ENCODE measurements around the gene SERTAD1.
"Not testable (repeated sequence)": the region's sequence is repeated elsewhere in the genome, so short reads cannot be mapped to it uniquely, and the experiment has no call there.

SERTAD1 gene

DNA sequence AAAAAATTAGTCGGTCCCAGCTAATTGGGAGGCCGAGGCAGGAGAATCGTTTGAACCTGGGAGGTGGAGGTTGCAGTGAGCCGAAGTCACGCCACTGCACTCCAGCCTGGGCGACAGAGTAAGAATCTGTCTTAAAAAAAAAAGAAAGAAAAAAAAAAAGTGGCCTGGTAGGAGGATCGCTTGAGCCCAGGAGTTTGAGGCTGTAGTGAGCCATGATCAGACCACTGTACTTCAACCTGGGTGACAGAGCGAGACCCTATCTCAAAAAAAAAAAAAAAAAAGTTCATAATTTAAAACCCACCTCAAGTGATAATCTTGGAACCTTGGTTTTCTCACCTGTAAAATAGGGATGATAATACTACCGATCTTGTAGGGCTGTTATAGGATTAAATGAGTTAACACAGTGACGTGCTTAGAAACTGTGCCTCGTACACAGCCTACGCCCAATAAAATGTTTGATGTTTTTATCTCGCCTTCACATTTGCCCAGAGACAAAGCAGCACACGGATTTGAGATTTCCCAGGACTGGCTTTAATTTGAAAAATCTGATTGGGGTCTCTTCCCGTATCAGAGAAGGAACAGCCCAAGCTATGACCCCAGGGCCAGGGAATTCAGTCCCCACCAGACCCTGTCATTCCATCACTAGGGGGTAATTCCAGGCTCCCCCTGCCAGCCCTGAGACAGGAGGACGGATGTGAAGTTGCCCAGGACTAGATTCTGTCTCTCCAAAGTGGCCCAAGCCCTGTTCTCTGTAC lies 3.6 kb downstream of the SERTAD1 start:
- DNase-seq (ENCODE audit: low read depth): no peak

DNA sequence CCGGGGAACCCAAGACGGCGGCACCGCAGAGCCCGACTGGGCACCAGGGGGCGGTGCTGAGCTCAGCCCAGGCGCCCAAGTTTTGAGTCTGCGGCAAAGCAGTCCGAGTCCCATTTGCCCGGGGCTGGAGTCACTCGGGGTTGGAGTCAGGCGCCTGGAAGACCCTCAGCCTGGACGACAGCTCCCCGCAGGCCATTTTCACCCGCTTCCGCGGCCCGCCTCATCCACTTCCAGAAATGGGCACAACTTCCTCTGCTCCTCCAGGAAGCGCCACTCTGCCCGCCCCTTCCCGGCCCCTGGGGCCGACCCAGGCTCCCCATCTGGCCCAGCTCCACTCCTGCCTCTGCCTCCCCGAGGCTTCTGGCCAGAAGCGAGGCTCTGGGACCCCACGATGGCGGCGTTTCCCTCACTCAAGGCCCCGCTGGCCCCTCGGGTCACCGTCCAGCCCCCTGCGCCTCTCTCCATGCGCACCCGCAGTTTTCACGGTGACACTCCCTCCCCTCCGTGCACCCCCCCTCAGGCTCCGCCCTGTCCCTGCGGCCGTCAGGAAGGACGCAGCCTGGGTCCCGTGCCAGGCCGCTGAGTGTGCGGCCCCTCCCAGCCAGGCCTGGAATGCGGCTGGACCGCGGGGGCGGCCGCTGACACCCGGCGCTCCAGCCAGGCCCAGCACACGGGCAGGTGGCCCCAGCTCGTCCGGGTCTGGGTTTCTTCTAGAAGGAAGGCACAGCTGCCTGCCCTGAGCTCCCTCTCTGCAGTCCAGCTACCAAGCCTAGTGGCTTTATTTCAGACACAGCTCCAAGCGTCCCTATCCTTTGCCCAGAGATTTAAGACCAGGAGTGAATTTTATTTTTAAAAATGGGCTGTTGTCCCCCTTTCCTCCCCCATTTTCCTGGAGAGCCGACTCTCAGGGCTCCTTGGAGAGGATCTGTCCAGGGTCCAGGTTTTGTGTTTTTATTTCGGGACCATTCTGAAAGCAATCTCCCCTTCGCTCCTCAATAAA lies 4.7 kb downstream of the SERTAD1 start:
- peak; percentile 52 for DNase-seq (ENCODE audit: low read depth)

DNA sequence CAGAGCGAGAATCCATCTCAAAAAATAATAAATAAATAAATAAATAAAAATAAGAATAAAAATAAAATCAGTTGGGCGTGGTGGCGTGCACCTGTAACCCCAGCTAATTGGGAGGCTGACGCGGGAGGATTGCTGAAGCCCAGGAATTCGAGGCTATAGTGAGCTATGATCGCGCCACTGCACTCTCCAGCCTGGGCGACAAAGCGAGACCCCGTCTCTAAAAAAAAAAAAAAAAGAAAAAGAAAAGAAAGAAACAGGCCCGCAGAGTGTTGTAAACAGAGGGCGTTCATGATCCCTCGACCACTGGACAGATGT lies 5.4 kb downstream of the SERTAD1 start:
- no peak for DNase-seq (ENCODE audit: low read depth)

DNA sequence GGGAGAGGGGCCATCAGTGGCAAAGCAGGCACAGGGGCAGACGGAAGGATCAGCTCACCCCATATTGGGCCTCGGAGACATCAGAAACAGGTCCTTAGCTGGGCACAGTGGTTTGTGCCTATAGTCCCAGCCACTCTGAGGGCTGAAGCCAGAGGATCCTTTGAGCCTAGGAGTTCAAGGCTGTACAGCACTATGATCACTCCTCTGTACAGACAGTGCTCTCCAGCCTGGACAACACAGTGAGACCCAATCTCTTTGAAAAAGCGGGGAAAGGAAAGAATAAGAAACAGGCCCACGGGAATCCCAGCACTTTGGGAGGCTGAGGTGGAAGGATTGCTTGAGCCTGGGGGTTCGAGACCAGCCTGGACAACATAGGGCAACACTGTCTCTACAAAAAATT lies 6.0 kb downstream of the SERTAD1 start:
- DNase-seq (ENCODE audit: low read depth): no peak

DNA sequence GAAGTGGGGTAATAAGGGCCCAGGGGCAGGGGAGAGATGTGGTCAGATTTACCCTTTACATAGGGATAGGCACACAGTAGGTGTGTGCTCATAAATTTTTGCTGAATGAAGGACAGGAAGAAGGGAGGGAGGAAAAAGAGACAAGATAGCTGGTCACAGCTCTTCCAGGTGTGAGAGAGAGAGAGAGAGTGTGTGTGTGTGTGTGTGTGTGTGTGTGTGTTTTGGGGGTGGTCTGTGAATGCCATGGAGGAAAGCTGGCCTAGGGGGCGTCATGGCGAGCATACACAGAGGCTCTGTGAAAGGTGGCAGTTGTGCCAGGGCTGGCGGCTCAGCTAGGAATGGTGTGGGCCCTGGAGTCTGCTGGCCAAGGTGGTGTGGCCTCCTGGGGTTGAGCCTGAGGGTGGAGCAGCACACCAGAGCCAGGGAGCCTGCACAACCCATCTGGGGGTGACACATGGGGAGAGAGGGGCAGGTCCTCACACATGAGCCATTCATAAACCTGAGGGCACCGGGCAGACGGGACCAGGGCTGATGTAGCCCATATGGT lies 6.7 kb downstream of the SERTAD1 start:
- DNase-seq (ENCODE audit: low read depth): no peak

DNA sequence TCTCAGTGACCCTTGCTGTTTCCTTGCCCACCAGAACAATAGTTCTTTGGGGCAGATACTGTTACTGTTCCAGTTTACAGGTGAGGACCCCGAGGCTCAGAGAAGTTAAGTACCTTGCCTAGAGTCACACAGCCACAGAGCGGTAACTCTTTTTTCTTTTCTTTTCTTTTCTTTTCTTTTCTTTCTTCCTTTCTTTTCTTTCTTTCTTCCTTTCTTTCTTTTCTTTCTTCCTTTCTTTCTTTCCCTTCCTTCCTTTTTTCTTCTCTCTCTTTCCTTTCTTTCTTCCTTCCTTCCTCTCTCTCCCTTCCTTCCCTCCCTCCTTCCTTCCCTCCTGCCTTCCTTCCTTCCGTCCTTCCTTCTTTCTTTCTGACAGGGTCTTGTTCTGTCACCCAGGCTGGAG lies 7.8 kb downstream of the SERTAD1 start:
- DNase-seq (ENCODE audit: low read depth): no peak

DNA sequence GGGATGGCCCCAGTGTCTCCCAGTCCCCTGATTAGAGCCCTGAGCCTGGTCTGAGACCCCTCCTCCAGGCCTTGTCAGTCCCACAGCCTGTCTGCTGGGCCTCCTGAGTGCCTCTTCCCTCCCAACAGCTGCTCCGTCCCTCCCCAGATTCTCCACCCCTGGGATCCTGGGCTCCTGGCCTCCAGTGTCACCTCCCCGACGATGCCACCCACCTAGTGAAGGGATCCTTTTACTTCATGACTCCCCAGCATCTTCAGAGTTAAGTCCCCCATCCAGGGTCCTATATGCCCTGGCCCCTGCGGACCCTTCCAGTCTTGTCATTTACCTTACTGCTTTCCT lies 8.2 kb downstream of the SERTAD1 start:
- no peak for DNase-seq (ENCODE audit: low read depth)

DNA sequence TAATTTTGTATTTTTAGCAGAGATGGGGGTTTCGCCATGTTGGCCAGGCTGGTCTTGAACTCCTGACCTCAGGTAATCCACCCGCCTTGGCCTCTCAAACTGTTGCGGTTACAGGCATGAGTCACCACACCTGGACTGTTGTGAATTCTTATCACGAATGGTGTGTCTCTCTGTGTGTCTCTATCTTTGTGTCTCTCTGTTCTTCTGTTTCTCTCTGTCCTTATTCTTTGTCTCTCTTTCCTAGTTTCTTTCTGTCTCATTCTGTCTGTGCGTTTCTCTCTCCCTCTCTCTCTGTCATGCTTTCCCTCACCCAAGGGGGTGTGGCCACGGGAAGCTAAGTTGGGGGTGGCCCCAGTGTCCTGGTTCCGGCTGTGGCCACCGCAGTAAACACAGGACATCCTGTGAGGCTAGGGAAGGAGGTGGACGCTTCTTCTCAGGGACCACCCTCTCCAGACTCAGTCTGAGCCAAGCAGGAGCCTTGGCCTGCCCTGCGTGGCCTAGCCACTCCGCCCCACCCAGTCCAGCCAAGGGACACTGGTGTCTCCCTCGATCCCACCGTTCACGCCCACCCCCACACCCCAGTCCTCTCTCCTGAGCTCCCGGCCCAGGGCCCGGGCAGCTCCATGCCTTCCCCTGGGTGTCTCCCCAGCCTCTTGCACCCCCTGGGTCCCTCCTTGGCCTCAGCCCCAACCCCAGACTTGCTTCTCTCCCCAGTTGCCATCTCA lies 8.7 kb downstream of the SERTAD1 start:
- DNase-seq (ENCODE audit: low read depth): no peak

DNA sequence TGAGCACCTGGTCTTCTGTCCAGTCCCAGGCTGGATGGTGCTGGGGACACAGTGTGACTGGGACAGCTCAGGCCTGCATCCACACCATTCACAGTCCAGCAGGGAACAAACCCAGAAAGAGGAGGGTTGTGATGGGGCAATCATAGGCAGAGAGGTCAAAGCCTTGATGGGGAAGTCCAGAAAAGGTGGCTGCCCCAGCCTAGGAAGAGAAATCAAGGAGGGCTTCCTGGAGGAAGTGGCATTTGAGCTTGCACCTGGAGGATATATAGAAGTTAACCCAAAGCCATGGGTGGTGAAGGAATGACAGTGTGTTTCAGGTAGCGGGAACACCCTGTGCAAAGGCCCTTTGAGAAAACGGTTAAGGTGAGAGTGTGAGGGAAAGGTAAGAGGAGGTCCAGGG lies 10.0 kb downstream of the SERTAD1 start:
- no peak for DNase-seq (ENCODE audit: low read depth)

DNA sequence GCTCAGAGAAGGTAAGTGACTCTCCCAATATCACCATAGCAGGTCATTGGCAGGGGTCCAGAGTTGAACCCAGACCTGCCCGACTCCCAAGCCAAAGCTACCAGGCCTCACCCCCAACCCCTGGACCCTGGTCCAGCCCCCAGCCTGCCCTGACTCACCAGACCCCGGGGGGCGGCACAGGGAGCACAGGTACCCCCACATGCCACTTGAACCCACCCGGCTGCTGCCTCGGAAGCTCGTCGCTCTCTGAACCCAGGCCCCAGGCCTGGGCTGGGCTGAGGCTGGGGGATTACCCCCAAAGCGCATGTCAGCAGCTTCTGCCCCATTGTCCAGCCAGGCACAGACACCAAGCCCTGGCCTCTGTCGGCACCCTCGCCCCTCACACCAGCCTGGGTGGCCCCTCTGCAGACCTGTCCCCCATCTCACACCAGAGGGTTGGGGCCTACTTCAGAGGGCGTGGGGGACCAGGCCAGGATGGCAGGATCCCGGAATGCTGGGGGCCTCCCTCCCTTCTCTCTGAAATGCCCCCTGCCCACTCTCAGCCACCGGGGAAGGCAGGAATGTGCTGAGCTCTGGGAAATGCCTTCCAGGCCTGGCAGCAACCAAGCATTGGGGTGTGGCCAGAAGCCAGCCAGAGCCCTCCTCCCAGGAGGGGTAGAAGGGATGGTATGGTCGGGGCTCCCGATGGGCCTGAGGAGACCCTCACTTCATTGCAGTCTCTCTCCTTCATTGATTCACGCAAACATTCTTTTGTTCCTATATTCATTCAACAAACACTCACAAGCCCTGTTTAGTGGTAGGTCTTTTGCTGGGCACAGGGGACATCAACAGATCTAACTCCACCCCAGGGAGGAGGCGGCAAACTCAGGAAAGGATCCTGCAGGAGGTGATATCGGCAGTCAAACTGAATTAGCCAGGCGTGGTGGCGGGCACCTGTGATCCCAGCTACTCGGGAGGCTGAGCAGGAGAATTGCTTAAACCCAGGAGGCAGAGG lies 11.0 kb downstream of the SERTAD1 start:
- no peak for DNase-seq (ENCODE audit: low read depth)

DNA sequence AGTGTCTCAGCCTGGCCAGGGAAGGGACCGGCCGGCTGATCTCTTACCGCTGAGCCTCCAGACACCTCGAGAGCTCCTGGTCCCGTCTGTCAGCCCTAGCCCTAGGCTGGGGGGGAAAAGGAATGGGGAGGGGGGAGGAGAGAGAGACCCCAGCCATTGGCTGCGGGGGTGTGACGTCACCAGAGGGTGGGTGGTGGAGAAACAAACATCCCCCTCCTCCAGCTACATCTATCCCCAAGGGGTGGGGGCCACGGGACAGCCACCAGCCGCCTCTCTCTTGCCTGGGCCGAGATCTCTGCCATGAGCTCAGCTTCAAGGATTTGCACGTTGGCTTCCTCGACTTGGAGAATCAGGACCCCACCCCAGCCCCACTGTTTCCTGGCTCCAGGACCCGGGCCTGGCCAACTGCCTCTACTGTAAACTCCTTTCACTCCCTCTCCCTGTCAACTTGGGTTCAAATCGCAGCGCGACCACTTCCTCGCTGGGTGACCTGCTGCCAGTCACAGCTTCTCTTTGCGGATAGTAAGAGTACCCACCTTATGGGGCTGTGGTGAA lies 12.4 kb downstream of the SERTAD1 start, which contains the start of gene PRX:
PRX (minus strand) TSS at position 88 of the 555 bp plus-strand sequence. CDS start 5,446 bp downstream, outside the sequence.
- no peak for DNase-seq (ENCODE audit: low read depth)

DNA sequence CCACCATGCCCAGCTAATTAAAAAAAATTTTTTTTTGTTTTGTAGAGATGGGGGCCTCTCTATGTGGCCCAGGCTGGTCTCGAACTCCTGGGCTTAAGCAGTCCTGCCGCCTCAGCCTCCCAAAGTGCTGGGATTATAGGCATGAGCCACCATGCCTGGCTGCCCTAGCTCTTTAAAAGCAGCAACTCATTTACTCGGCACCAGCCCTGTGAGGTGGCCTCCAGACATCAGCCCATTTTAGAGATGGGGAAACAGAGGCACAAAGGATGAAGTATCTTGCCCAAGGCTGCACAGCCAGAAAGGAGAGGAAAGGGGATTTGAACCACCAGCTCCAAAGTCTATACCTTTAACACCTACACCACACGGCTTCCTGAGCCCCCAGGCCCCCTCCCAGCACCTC lies 12.9 kb downstream of the SERTAD1 start:
- DNase-seq (ENCODE audit: low read depth): no peak

DNA sequence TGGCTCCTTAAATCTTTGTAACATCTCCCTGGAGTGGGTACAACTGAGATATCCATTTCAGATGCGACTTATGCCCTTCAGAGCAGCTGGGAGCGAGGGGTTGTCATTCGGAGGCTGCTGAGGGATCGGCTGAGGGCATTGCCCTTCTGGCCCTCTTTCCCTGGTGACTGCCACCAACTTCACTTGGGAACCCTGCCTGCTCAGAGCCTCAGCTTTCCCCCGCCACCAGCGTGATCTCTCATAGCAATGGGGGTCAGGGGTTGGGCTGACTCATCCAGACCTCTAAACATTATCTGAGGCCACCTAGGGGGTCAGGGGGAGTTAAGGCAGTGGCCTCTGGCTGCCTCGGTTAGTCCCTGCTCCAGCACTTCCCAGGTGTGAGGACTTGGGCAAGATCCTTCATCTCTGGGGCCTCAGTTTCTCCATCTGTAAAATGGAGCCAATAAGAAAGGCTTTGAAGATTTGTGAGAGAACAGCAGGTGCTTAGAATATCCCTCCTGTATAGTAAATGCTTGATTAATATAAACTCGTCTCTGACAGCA lies 13.8 kb downstream of the SERTAD1 start:
- DNase-seq (ENCODE audit: low read depth): no peak

DNA sequence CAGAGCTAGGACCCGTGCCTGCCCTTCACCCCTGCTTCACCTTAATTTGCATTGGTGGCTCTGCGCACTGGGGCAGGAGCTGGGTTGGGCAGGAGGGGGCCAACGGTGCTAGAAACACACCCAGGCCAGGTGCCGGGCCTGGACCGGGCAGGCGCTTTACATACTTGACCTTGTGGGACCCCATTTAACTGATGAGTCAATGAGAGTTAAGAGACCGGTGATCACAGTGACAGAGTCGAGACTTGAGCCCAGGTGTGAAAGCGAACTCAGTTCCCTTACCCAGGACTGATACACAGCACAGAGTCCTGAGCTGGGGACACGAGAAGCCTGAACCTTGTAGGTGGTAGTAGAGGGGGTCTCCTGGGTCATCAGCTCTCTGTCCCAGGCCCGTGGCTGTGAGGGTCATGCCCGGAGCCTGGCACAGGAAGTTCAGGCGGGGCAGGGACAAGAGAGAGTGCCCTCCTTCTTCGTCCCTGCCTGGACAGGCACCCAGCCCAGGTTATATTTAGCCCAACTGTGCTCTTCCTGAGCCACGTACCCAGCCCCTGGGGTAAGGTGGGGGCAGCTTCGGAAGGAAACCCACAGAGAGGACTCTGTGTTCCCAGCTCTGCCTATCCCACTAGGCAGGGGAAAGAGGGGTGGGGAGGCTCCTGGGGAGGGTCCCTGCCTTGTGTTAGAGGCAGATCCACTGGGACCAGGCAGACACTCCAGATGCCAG lies 14.5 kb downstream of the SERTAD1 start:
- DNase-seq (ENCODE audit: low read depth): no peak

DNA sequence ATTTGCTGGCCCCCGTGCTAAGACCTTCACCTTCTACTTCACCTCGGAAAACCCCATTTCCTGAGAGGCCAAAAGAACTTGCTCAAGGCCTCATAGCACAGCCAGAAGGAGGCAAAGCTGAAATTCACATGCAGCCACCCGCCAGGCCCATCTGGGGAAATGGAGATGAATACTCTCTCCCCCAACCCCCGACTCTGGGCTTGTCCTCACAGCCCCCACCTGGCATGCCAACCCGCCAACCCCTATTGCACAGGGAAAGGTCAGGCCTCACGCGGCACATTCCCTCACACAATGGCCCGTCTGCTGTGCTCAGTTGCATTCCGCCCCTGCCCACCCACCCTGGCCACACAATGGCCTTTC lies 15.8 kb downstream of the SERTAD1 start:
- no peak for DNase-seq (ENCODE audit: low read depth)

DNA sequence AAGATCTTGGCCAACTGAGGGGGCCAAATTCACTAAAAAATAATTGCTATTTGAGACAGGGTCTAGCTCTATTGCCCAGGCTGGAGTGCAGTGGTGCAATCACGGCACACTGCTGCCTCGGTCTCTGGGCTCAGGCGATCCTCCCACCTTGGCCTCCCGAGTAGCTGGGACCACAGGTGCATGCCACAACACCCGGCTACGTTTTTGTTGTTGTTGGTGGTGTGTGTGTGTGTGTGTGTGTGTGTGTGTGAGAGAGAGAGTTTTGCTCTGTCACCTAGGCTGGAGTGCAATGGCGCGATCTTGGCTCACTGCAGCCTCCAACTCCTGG lies 17.2 kb downstream of the SERTAD1 start:
- DNase-seq (ENCODE audit: low read depth): not testable (repeated sequence)

DNA sequence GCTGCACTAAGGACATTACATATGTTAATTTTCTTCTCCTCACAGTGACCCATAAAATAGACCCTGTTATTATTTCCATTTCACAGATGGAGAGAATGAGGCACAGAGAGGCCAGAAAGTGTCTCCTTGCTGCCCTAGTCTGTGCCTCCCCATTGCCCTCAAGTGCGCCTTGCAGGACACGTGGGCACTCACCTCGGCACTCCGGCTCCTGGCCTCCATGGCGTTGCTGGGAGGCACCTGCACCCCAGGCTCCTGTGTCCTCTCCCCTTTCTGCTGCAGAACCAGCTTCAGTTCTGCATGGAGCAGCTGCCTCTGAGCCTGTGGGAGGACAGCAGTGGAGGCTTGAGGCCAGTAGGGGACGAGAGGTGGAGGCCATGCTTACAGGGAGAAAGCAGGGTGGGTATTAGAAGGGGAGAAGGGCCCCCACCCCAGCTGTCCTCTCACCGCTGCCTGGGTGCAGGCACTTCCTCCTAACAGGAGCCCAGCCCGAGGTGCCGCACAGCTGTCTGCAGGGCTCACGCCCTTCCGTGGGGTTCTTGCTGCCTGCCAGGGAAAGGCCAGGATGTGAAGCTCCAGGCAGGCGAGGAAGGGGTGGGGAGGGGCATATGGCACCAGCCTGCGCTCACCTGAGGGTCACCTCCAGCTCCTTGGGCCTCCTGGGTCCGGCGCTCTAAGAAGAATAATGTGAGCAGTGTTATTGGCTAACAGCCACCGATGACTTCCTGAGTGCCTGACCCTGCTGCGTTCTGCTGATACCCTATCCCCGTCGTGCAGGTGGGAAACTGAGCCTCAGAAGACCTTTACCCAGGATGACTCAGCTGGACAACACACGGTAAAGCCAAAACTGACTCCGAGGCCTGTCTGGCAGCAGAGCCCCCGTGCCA lies 17.8 kb downstream of the SERTAD1 start:
- DNase-seq (ENCODE audit: low read depth): no peak

DNA sequence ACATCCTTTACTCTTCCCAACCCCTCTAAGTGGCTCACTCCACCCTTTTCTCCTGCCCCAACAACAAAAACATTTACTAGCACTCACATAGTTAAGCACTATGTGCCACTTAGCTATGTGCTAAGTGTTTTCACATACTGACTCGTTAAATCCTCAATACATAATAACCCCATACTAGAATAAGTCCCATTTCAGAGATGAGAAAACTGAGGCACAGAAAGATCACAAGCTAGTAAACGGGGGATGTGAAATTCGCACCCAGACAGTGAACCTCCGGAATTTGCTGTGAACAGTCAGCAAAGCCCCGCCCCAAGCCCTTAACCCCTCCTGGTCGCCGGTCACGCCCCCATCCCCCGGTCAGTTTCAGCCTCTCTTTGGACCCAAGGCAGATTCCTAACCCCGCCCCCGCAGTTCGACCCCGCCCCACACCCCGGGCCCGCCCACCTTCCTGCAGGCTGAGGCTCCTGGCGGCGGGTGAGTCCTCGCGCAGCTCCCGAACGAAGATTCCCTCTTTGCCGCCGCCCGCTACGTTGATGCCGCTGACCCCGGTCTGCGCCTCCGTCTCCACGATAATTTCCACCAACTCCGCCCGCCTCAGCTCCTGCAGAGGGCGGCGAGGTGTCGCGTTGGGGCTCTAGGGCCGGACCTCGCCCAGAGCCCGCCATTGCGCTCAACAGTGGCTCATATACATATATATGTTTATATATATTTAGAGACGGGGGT lies 22.4 kb downstream of the SERTAD1 start:
- DNase-seq (ENCODE audit: low read depth): peak; percentile 63

All from stimulated activated CD8-positive, alpha-beta memory T cell treated with anti-CD3 and anti-CD28 coated beads, Interleukin-15, amount 100 ng/mL, for 1 hour (primary cell).